AG09319 (cell line): Measurements from ENCODE around the gene SP140L.

ENCODE experiments used
- DNase-seq: peaks from one replicate; pipeline ENCODE4 v3.0.0-alpha.2; 2010; ENCODE audit warnings: low read depth; ENCODE audit errors: extremely low read depth
- TF ChIP-seq, protein P1 (sequence below): IDR thresholded peaks from 2 replicates; pipeline ENCODE4 v1.5.1; 2011; ENCODE audit warnings: low read depth, mild to moderate bottlenecking, inconsistent platforms, low read length, moderate library complexity

SP140L gene

DNA sequence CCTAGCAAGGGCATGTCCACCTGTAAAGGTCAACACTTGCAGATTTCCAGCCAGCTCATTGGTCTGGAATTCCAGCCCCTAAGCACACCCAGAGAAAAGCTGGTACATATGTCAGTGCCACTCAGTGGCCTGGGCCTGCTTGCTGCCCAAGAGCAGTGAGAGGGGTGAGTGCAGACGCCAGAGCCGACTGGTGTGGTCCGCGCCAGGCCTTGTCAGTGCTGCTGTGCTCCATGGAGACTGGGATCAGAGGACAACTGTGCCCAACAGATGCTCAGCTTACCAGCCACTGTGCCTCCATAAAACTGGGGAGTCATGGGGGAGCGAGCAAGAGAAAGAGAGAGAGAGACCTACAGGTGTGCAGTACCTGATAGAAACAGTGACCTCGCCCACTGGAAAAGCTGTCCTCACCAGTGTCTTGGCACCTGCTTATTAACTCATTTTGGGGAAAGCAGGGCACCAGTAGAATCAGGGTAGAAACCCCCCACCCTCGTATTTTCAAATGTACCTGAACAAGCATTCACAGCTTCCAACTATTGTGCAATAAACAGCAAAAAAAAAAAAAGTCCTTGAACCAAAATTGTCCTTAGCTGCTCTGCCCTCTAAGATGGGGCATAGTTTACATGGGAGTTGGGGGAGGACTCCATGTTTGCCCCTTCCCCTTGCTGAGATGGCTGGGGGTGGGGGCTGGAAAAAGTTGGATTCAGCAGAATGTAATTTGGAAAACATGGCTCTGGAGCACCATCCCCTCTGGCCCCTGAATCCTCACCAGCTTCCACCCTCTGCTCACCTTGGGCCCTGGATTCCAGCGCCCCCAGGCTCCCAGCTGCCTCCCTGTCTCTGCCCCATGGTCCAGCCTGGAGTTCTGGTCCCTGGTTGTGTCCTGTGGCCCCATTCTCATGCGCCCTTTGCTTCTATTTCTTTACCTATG is 1.4 kb upstream of the SP140L start:
- DNase-seq = no peak
- TF ChIP-seq, protein P1, sequence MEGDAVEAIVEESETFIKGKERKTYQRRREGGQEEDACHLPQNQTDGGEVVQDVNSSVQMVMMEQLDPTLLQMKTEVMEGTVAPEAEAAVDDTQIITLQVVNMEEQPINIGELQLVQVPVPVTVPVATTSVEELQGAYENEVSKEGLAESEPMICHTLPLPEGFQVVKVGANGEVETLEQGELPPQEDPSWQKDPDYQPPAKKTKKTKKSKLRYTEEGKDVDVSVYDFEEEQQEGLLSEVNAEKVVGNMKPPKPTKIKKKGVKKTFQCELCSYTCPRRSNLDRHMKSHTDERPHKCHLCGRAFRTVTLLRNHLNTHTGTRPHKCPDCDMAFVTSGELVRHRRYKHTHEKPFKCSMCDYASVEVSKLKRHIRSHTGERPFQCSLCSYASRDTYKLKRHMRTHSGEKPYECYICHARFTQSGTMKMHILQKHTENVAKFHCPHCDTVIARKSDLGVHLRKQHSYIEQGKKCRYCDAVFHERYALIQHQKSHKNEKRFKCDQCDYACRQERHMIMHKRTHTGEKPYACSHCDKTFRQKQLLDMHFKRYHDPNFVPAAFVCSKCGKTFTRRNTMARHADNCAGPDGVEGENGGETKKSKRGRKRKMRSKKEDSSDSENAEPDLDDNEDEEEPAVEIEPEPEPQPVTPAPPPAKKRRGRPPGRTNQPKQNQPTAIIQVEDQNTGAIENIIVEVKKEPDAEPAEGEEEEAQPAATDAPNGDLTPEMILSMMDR = no peak

DNA sequence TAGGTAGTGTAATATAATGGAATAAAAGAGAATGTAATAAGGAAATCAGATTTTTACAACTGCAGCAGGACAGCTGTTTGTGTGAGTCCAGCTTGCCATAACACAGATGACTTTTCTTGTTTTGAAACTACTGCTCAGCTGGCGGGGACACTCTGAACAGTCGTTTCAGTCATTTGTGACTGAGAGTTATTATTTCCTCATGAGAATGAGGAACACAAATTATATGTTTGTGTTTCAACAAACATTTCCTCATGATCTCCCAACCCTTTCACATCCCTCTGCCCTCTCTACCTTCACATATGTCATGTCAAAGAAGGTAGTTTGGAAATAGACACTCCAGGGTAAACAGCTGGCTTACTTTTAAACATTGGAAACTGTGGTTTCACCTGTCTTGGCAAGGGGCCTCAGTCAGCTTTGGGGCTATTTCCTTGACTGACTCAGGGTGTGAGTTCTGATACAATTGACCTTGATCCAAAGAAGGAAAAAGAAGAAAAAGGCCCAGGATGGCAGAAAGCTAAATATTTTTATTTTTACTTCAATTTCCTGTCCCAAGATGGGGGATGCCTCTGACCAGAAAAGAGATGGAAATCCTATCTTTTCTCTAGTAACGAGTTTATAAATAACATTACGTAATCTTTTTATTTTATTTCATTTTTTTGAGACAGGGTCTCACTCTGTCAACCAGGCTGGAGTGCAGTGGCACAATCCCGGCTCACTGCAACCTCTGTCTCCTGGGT is 593 bp downstream of the SP140L start:
- DNase-seq = no peak
- TF ChIP-seq, protein P1 = no peak

DNA sequence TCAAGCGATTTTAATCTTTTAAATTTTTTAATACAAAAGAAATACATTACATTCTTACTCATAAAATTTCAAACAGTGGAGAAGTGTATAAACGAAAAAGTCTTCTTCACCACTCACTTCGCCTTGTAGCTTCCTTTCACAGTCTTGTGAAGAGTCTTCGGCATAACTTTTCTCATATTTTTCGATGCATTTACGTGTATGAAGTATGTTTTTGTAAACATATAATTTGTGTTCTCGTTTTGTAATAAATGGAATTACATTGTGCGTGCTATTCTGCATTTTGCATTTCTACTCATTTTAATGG is 1.1 kb downstream of the SP140L start:
- TF ChIP-seq, protein P1 = no peak
- no peak for DNase-seq

DNA sequence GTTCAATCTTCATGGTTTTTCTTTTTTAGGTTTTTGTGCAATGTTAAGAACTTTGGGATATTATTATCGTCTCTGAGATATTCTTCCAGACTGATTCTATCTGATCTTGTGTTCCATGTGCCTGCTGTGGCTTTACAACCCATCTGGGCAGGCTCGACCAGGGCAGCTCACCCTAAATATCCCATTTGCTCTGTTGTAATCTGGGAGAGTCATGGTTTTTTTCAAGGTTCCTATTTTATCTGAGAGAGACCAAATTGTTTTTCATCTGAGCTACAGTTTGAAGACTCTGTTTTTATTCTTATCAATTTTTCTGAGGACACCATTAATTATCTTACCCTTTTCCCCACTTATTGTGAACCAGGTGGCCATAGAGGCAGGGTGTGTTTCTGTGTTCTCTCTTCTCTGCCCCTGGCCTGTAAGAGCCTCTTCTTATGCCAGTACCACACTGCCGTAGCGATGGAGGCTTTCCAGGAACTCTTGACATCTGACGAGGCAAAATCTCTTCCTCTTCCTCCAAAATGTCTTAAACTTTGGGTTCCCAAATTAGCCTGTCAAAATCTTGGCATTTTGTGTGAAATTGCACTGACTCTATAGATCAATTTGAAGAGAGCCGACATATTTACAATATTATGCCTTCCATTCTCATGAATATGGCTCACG is 3.1 kb downstream of the SP140L start:
- no peak for DNase-seq
- TF ChIP-seq, protein P1 = no peak

DNA sequence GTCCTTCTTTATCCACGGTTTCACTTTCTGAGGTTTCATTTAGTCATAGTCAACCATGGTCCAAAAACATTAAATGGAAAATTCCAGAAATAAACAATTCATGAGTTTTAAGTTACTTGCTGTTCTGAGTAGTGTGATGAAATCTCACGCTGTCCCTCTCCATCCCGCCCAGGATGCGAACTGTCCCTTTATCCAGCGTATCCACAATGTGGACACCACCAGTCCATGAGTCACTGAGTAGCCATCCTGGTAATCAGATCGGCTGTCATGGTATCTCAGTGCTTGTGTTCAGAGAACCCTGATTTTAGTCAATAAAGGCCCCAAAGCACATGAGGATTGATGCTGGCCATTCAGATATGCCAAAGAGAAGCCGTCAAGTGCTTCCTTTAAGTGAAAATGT is 3.7 kb downstream of the SP140L start:
- TF ChIP-seq, protein P1 = no peak
- DNase-seq = no peak

DNA sequence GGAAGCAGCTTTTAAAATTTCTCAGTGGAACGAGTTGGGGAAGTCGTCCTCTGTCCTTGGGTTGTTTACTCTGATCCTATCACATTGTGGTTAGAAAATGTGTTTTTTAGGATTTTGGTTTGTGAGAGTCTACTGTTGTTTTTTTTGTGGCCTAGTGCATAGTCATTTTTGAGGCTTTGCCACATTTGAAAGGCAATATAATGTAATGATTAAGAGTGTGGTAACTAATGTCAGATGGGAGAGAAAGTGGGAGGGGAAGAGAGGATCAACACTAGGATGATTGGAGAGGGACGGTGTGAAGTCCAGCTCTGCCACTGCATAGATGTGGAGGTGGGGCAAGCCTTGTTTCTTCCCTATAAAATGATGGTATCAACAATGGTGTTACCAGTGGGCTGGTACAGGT is 8.5 kb downstream of the SP140L start:
- no peak for DNase-seq
- TF ChIP-seq, protein P1 = no peak
